Measurements from ENCODE around the gene KSR1. TPM values are rescaled to one million over a fixed set of nuclear protein-coding genes. Genes with fewer than 3 reads are reported as not detected.

Gene KSR1
- total and polyA plus RNA-seq, 2 experiments from 2014 or later, result 0.98 to 2.5 TPM

GRCh38 chr17:27544350-27545131 lies 88.3 kb downstream of the KSR1 start:
- H3K4me3 ChIP-seq, result no peak overlapping the region
- no peaks in the 10 kb centered on the region for H3K36me3 ChIP-seq (ENCODE audit: low read depth)
- no peak for DNase-seq
- H4K20me1 ChIP-seq (ENCODE audit: insufficient read depth), result no peaks in the 10 kb centered on the region
- H3K4me1 ChIP-seq (ENCODE audit: insufficient read depth), result peaks cover 15% of the 10 kb centered on the region
- 93 to 95% methylated on average over 10 of the region's 10 CpGs for WGBS, 2 experiments (ENCODE audit: low coverage in 1 of 2, low lambda C conversion rate in 2 of 2, missing lambda C conversion rate in 2 of 2)
- in situ Hi-C loops (cut with MboI), result loop anchor here (25.0 kb wide), 1 partner anchor 93 kb away; the partner anchor contains the start of gene LGALS9
- H2AFZ ChIP-seq, result no peak overlapping the region
- no peaks in the 10 kb centered on the region for H3K79me2 ChIP-seq (ENCODE audit: insufficient read depth)
- H3K27ac ChIP-seq, result no peak overlapping the region
- no peaks in the 10 kb centered on the region for H3K9me2 ChIP-seq (ENCODE audit: insufficient read depth)
- TF ChIP-seq EZH2 (IDR thresholded peaks at IDR 0.05; ENCODE audit: insufficient read depth, poor library complexity, severe bottlenecking), result no peak
- TF ChIP-seq EZH2phosphoT487 (IDR thresholded peaks at IDR 0.05; ENCODE audit: insufficient read depth, low read depth), result no peak
- no peaks in the 10 kb centered on the region for H3K27me3 ChIP-seq (replicated peaks; ENCODE audit: insufficient read depth)
- H3K9ac ChIP-seq, result no peak overlapping the region
- no peaks in the 10 kb centered on the region for H3K9me3 ChIP-seq (ENCODE audit: low read depth)
- H3F3A ChIP-seq (ENCODE audit: insufficient read depth), result peaks cover 14% of the 10 kb centered on the region
- no peak overlapping the region for H3K4me2 ChIP-seq (ENCODE audit: unreplicated experiment)

DNA sequence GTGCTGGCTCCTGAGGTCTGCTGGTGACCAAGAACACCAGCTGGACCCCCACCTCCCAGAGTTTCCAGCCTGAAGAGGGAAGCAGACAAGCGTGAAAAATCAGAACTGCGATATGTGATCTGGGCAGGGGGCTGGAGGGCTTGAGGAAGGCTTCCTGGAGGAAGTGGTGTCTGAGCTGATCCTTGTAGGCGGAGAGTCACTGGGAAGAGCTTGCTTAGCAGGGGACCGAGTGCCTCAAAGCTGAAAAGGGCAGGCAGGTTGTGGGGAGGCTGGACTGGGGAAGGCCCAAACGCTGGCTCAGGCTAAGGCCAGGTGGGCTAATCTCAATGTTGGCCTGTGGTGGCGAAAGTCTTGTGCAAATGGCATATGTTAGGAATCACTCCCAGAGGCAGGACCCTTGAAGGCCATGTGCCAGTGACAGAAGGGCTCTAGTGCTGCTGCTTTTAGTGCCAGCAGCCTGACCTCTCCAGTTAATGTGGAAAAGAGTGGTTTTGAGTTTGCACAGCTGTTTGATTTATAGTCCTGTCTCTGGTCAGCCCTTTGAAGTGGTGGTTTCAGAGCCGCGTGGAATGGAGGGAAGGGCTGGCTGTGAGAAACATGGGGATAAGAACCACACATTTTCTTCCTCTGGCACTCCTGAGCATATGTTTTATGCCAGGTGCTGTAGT lies 89.4 kb downstream of the KSR1 start:
- DNase-seq, result no peak

DNA sequence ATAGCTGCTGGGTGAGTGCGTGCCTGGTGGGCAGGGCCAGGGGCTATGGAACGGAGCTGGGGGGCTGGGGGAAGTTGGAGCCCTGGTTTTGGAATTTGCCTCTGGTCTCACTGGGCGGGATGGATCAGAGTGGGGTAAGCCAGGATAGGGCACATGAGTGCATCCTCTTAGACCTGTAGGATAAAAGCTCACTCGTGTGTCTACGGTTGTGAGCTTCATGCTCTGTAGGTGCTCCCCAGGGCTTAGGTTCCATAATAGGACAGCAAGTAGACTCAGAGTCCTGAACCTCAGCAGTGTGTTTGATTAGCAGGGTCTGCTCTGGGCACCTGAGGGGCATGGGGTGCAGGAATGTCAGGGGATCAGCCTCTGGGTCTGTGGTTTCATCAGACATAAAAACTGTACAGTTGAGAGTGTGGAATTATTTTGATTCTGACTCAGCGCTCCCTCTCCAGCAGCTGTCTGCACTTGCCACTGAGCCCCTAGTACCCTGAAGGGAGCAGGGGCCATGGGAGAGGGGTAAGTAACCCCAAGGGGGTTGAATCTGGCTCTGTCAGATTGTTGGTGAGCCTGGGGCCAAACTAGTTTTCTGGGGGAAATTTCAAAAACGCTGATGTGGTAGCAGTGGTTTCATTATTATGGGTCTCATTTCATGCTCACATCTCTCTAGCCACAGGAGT lies 90.5 kb downstream of the KSR1 start:
- no peaks in the 10 kb centered on the region for H3K79me2 ChIP-seq (ENCODE audit: insufficient read depth)
- H3K27me3 ChIP-seq (replicated peaks; ENCODE audit: insufficient read depth), result no peaks in the 10 kb centered on the region
- H4K20me1 ChIP-seq (ENCODE audit: insufficient read depth), result no peaks in the 10 kb centered on the region
- whole genome bisulfite sequencing, 2 experiments (ENCODE audit: low coverage in 1 of 2, low lambda C conversion rate in 2 of 2, missing lambda C conversion rate in 2 of 2), result 68 to 73% methylated on average over 5 to 7 of the region's 7 CpGs
- no peaks in the 10 kb centered on the region for H3K36me3 ChIP-seq (ENCODE audit: low read depth)
- H3K9ac ChIP-seq, result no peak overlapping the region
- H3K4me2 ChIP-seq (ENCODE audit: unreplicated experiment), result no peak overlapping the region
- 0 out of 2 replicates have a peak, but pooled peaks cover under 1% of the 10 kb centered on the region for H3K4me1 ChIP-seq (ENCODE audit: insufficient read depth)
- no peak overlapping the region for H3K27ac ChIP-seq
- no peaks in the 10 kb centered on the region for H3K9me3 ChIP-seq (ENCODE audit: low read depth)
- TF ChIP-seq EZH2 (IDR thresholded peaks at IDR 0.05; ENCODE audit: insufficient read depth, poor library complexity, severe bottlenecking), result no peak
- TF ChIP-seq EZH2phosphoT487 (IDR thresholded peaks at IDR 0.05; ENCODE audit: insufficient read depth, low read depth), result no peak
- no peaks in the 10 kb centered on the region for H3F3A ChIP-seq (ENCODE audit: insufficient read depth)
- no peak overlapping the region for H2AFZ ChIP-seq
- no peaks in the 10 kb centered on the region for H3K9me2 ChIP-seq (ENCODE audit: insufficient read depth)
- in situ Hi-C loops (cut with MboI), result loop anchor here (25.0 kb wide), 1 partner anchor 91 kb away; the partner anchor contains the start of gene LGALS9
- DNase-seq, result no peak
- H3K4me3 ChIP-seq, result no peak overlapping the region

More for the DNA sequence above, 89.4 kb downstream of the KSR1 start:
- Histone ChIP-seq H2AFZ (no peak overlapping the region), H3K27ac (no peak overlapping the region), H3F3A (ENCODE audit: insufficient read depth) (peaks cover 9% of the 10 kb centered on the region), H3K27me3 (replicated peaks; ENCODE audit: insufficient read depth) (no peaks in the 10 kb centered on the region), H3K4me2 (ENCODE audit: unreplicated experiment) (no peak overlapping the region), H3K9me2 (ENCODE audit: insufficient read depth) (no peaks in the 10 kb centered on the region), H3K9me3 (ENCODE audit: low read depth) (no peaks in the 10 kb centered on the region), H3K4me1 (ENCODE audit: insufficient read depth) (peaks cover 7% of the 10 kb centered on the region), H3K79me2 (ENCODE audit: insufficient read depth) (no peaks in the 10 kb centered on the region), H4K20me1 (ENCODE audit: insufficient read depth) (no peaks in the 10 kb centered on the region), H3K9ac (no peak overlapping the region), H3K36me3 (ENCODE audit: low read depth) (no peaks in the 10 kb centered on the region), H3K4me3 (no peak overlapping the region)
- in situ Hi-C loops (cut with MboI), result loop anchor here (25.0 kb wide), 1 partner anchor 92 kb away; the partner anchor contains the start of gene LGALS9
- no peak for TF ChIP-seq EZH2phosphoT487 (IDR thresholded peaks at IDR 0.05; ENCODE audit: insufficient read depth, low read depth)
- TF ChIP-seq EZH2 (IDR thresholded peaks at IDR 0.05; ENCODE audit: insufficient read depth, poor library complexity, severe bottlenecking), result no peak
- WGBS, 2 experiments (ENCODE audit: low coverage in 1 of 2, low lambda C conversion rate in 2 of 2, missing lambda C conversion rate in 2 of 2), result 88 to 89% methylated on average over 8 of the region's 8 CpGs

DNA sequence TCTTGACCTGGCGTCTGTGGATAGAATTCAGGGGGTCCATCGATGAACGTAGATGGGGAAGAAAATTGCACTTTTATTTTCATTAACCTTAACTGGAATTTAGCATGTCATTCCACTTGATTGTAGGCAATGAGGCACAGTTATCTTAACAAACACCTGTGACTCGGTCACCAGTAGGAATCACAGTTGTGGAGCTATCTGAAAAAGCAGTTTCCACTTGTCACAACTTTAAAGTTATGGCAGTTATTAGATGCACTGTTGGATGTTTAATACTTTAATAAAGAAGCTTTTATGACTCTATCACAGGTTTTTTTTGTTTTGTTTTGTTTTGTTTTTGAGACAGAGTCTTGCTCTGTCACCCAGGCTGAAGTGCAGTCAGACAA lies 91.0 kb downstream of the KSR1 start:
- no peak for DNase-seq
- H3K9ac ChIP-seq, result no peak overlapping the region
- no peaks in the 10 kb centered on the region for H3K27me3 ChIP-seq (replicated peaks; ENCODE audit: insufficient read depth)
- H2AFZ ChIP-seq, result no peak overlapping the region
- H3F3A ChIP-seq (ENCODE audit: insufficient read depth), result no peaks in the 10 kb centered on the region
- TF ChIP-seq EZH2 (IDR thresholded peaks at IDR 0.05; ENCODE audit: insufficient read depth, poor library complexity, severe bottlenecking) (no peak), EZH2phosphoT487 (IDR thresholded peaks at IDR 0.05; ENCODE audit: insufficient read depth, low read depth) (no peak)
- no peaks in the 10 kb centered on the region for H3K9me3 ChIP-seq (ENCODE audit: low read depth)
- H3K4me3 ChIP-seq, result no peak overlapping the region
- H3K4me1 ChIP-seq (ENCODE audit: insufficient read depth), result peaks cover 6% of the 10 kb centered on the region; the same call in 1 of the 2 replicates
- H3K27ac ChIP-seq, result no peak overlapping the region
- no peaks in the 10 kb centered on the region for H4K20me1 ChIP-seq (ENCODE audit: insufficient read depth)
- in situ Hi-C loops (cut with MboI), result loop anchor here (25.0 kb wide), 1 partner anchor 90 kb away; the partner anchor contains the start of gene LGALS9
- H3K36me3 ChIP-seq (ENCODE audit: low read depth), result no peaks in the 10 kb centered on the region
- no peaks in the 10 kb centered on the region for H3K79me2 ChIP-seq (ENCODE audit: insufficient read depth)
- H3K9me2 ChIP-seq (ENCODE audit: insufficient read depth), result no peaks in the 10 kb centered on the region
- H3K4me2 ChIP-seq (ENCODE audit: unreplicated experiment), result no peak overlapping the region
- 76 to 78% methylated on average over 4 of the region's 4 CpGs for WGBS, 2 experiments (ENCODE audit: low coverage in 1 of 2, low lambda C conversion rate in 2 of 2, missing lambda C conversion rate in 2 of 2)

All from GM23248 (cell line).